Measurements from ENCODE around the gene PREPL. TPM values are rescaled to one million over a fixed set of nuclear protein-coding genes. Genes with fewer than 3 reads are reported as not detected.

PREPL gene
- polyA plus RNA-seq, 10 donors, result 95.4 to 207 (median 150) TPM

GRCh38 chr2:44299635-44300034 is 61.7 kb downstream of the PREPL start:
- DNase-seq, result no peak

GRCh38 chr2:44297431-44297830 is 63.9 kb downstream of the PREPL start:
- DNase-seq, result no peak

GRCh38 chr2:44296653-44297052 is 64.6 kb downstream of the PREPL start:
- no peak for DNase-seq

GRCh38 chr2:44295633-44296359 is 65.5 kb downstream of the PREPL start:
- DNase-seq, result no peak

- no peak for DNase-seq
These were observed 66.2 kb downstream of the PREPL start for GRCh38 chr2:44295113-44295512.

- DNase-seq, result peak in 2 of 3 donors; percentile 13 to 22
These were observed 69.7 kb downstream of the PREPL start for GRCh38 chr2:44291281-44292248.

- no peak for DNase-seq
These were observed 71.0 kb downstream of the PREPL start for GRCh38 chr2:44290261-44290660.

- DNase-seq, result no peak
These were observed 74.2 kb downstream of the PREPL start for GRCh38 chr2:44286884-44287638.

- DNase-seq, result no peak
These were observed 75.0 kb downstream of the PREPL start for GRCh38 chr2:44286119-44286883.

GRCh38 chr2:44285174-44285573 is 76.1 kb downstream of the PREPL start:
- DNase-seq, result peak in 1 of 3 donors; percentile 10

GRCh38 chr2:44283116-44283666 is 78.1 kb downstream of the PREPL start:
- no peak for DNase-seq

GRCh38 chr2:44280869-44281268 is 80.4 kb downstream of the PREPL start:
- DNase-seq, result no peak

GRCh38 chr2:44277541-44277940 is 83.8 kb downstream of the PREPL start:
- no peak for DNase-seq

- no peak for DNase-seq
These were observed 85.4 kb downstream of the PREPL start for GRCh38 chr2:44275927-44276303.

GRCh38 chr2:44273596-44273995 is 87.7 kb downstream of the PREPL start:
- DNase-seq, result no peak

GRCh38 chr2:44273076-44273475 is 88.2 kb downstream of the PREPL start:
- DNase-seq, result no peak

- DNase-seq, result no peak
These were observed 90.0 kb downstream of the PREPL start for GRCh38 chr2:44271296-44271695.

- DNase-seq, result no peak
These were observed 91.5 kb downstream of the PREPL start for GRCh38 chr2:44269831-44270230.

- DNase-seq, result peak in 1 of 3 donors; percentile 22
These were observed 93.3 kb downstream of the PREPL start for GRCh38 chr2:44267796-44268648.

All from muscle of back (tissue), 11 donors.